GM19324 (cell line): Measurements from ENCODE around the gene TMEM109.

Experiments used
- ATAC-seq: cut with Tn5 transposase; IDR thresholded peaks from one replicate; pipeline ENCODE4 v1.9.1; 2021; ENCODE audit warnings: mild to moderate bottlenecking, moderate library complexity; ENCODE audit not compliant: unreplicated experiment, low FRiP score

The TMEM109 gene

GRCh38 chr11:60924906-60925853 is 11.2 kb downstream of the TMEM109 start:
- no peak for ATAC-seq

- ATAC-seq = no peak
Measured at GRCh38 chr11:60925868-60926267, 11.9 kb downstream of the TMEM109 start.

GRCh38 chr11:60926500-60926899 is 12.5 kb downstream of the TMEM109 start:
- ATAC-seq = no peak

GRCh38 chr11:60927061-60927592 is 13.2 kb downstream of the TMEM109 start:
- ATAC-seq = no peak

GRCh38 chr11:60927600-60927999 is 13.6 kb downstream of the TMEM109 start:
- ATAC-seq = no peak

- ATAC-seq = no peak
Measured at GRCh38 chr11:60928563-60929001, 14.6 kb downstream of the TMEM109 start.

GRCh38 chr11:60929764-60930163 is 15.8 kb downstream of the TMEM109 start:
- no peak for ATAC-seq

- no peak for ATAC-seq
Measured at GRCh38 chr11:60930394-60930793, 16.4 kb downstream of the TMEM109 start.

GRCh38 chr11:60931917-60932316 is 18.0 kb downstream of the TMEM109 start:
- no peak for ATAC-seq

GRCh38 chr11:60932605-60933356 is 18.8 kb downstream of the TMEM109 start:
- ATAC-seq = no peak

- ATAC-seq = no peak
Measured at GRCh38 chr11:60933416-60934123, 19.6 kb downstream of the TMEM109 start.

GRCh38 chr11:60934124-60934789 is 20.3 kb downstream of the TMEM109 start:
- no peak for ATAC-seq

- no peak for ATAC-seq
Measured at GRCh38 chr11:60934790-60935605, 21.0 kb downstream of the TMEM109 start.

- ATAC-seq = no peak
Measured at GRCh38 chr11:60935676-60936442, 21.9 kb downstream of the TMEM109 start.

GRCh38 chr11:60936467-60937143 is 22.6 kb downstream of the TMEM109 start:
- ATAC-seq = no peak

GRCh38 chr11:60937144-60937527 is 23.2 kb downstream of the TMEM109 start:
- no peak for ATAC-seq

GRCh38 chr11:60937811-60938210 is 23.9 kb downstream of the TMEM109 start:
- no peak for ATAC-seq

GRCh38 chr11:60938500-60938899 is 24.5 kb downstream of the TMEM109 start:
- ATAC-seq = no peak
